Fibroblast of pulmonary artery (primary cell): ENCODE measurements around the gene GRIK4.

Experiments
- DNase-seq: peaks from one replicate; pipeline ENCODE4 v3.0.0-alpha.2; 2010; ENCODE audit warnings: low read depth
- H3K4me3 ChIP-seq: replicated peaks from 2 replicates; pipeline ENCODE4 v1.5.1; 2011; ENCODE audit warnings: low read depth, mild to moderate bottlenecking, control low read depth, low read length, moderate library complexity
- CTCF ChIP-seq: IDR thresholded peaks from 2 replicates; pipeline ENCODE4 v1.5.1; 2011; ENCODE audit warnings: mild to moderate bottlenecking, control low read depth, low read length, inconsistent platforms; ENCODE audit errors: missing control alignments

The GRIK4 gene

DNA sequence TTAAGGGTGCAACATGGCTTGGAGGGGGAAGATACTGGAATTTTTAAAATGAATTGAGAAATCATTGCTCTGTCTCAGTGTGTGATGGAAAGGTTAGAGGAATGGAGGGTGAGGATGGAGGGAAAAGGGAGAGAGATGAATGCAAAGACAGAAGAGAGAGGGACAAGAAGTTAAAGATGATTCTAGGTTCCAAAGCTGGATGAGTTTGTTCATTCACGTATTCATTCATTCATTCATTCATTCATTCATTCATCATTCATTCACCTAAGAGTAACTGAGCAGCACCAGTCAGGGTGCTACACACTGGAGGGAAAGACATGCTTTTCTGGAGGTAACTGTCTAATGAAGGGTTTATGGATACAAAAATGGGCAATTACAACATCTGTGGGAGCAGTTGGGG, 209.2 kb downstream of the GRIK4 start:
- H3K4me3 ChIP-seq = no peak overlapping the region
- no peak for TF ChIP-seq CTCF
- no peak for DNase-seq

DNA sequence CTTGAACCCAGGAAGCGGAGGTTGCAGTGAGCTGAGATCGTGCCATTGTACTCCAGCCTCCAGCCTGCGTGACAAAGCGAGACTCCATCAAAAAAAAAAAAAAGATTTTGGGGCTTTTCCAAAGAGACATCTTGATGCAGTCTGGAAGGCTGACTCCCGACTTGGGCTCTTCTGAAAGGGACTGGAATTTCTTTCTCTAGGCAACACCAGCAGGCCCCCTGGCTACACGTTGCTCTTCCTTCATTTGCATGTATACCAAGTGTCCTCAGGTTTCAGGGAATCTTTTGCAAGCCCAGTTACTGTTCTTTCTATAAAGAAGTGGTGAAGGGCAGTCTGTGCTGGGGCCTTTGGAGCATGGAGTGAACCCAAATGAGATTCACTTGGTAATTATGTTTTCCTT, 211.0 kb downstream of the GRIK4 start:
- H3K4me3 ChIP-seq = no peak overlapping the region
- no peak for TF ChIP-seq CTCF
- DNase-seq = no peak

DNA sequence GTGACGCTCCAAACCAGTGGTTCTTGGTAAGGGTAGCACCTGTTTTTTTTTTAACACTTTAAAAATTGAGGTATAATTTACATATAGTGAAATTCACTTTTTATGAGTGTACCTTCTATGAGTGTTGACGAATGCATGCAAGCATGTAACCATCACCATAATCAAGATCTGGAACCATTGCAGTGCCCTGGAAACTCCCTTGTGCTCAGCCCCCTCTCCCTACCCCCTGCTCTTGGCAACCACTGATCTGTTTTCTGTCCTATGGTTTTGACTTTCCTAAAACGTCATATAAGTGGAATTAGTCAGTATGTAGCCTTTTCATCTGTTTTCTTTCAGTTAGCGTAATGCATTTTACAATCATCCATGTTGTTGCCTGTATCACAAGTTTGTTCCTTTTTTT, 212.2 kb downstream of the GRIK4 start:
- no peak overlapping the region for H3K4me3 ChIP-seq
- DNase-seq = no peak

DNA sequence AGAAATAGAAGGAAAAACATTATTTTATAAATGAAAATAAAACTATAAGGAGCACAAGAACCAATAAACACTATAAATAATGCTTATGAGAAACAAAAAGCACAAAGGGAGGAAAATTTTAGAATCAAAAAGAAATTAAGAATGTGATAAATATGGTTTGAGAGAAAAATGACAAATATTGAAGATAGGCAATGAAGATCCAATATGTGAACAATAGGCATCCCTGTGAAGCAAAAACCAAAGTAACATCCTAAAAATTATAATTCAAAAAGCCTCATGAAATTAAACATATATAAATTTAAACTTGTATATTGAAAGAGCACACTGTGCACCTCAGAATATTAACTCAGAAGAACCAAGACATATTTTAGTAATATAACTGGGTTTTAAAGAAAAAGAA, 216.2 kb downstream of the GRIK4 start:
- no peak for DNase-seq
- H3K4me3 ChIP-seq = no peak overlapping the region
- TF ChIP-seq CTCF = no peak

More for the DNA sequence above, 212.2 kb downstream of the GRIK4 start:
- TF ChIP-seq CTCF = no peak

- H3K4me3 ChIP-seq = no peak overlapping the region
- TF ChIP-seq CTCF = no peak
- DNase-seq = no peak
Observed at GRCh38 chr11:120735035-120735434, 223.5 kb downstream of the GRIK4 start.

DNA sequence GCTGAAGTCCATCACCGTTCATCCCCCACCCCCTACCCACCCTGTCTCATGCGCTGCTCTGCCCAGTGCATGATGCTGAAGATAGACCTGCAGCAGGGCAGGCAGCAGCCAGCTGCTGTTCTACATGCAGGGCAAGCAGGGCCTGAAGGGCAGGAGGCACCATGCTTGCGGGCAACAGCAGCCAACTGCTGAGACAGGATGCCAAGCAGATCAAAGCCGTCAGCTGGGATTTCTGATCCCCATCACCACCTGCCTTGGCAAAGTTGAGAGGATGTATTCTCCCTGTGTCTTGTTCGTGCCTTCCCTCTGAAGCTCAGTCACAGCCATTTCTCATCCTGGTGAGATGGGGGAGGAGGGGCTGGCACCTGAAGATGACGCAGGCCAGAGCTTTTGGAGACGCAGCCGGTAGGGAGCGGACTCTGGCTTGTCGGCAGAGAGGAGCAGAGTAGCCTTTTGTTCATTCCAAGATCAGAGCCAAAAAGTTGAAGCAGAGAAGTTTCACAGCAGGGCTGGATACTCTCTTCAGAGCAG, 227.0 kb downstream of the GRIK4 start:
- no peak overlapping the region for H3K4me3 ChIP-seq
- TF ChIP-seq CTCF = no peak
- DNase-seq = no peak

DNA sequence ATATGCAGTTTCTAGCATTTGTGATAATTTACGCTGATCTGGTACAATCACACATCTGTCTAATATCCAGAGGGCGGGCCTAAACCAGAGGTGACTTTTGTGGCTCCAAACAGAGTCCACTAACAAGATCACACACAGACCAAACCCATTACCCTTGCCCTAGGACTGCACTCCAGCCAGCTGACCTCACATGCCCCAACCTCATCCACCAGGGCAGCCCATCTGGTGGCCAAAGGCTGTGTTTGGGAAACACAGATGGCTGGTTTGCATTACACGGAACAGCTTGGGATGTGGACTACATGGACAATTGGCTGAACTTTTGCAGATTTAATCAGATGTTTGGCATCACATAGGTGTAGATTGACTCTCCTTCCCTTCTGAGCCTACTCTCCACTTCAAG, 228.2 kb downstream of the GRIK4 start:
- DNase-seq = no peak
- TF ChIP-seq CTCF = no peak
- H3K4me3 ChIP-seq = no peak overlapping the region
